ENCODE measurements around the gene HLA-DMA. TPM values are rescaled to one million over a fixed set of nuclear protein-coding genes. Genes with fewer than 3 reads are reported as not detected.

The HLA-DMA gene
- total and polyA plus RNA-seq, 2 of the 13 experiments (the other 11 are each of a cell fraction or from before 2014, with no cell fraction given) = 0.70 to 0.71 TPM

DNA sequence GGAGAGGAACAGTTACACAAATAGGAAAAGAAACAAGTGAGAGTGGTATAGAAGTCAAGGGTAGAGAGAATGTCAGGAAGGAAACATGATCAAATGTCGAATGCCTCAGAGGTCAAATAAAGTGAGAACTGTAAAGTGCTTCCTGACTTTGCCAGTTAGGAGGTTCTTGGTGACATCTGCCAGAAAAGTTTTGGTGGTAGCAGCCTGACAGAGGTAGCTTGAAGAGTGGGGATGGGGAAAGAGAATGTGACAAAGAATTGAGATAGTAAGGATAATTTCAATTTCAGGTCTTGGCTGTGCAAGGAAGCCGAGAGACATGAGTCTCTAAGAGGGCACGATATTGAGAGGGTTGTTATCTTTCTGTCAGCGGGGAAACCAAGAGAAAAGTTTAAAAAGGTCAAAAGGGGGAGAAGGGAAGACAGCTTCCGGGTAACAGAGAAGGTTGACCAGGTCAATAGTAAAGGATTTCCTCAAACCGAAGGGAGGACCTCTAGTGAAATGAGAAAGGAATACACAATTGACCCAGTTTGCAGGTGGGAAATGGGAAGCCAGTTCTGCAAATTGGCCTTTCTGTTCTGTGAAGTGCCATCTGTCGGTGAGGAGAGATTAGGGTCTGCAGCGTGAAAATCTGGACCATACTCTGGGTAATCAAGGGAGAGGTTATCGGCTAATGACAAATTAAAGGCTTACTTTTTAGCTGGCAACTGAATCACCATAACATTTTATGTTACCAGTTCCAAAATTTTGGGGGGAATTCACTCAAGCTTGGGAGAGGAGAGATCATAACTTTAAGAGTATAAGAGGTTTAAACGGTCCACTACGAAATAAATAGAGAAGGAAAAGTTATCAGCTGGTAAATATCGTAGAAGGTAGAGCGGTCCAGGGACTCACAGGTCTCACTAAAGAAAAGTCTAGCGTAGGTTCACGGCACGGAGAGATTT is 14.5 kb upstream of the HLA-DMA start (continued):
- TF ChIP-seq GATAD1 (CRISPR knock-in tag; IDR thresholded peaks at IDR 0.05) = peak; percentile 54; the same call in 1 of the 2 replicates
- TF ChIP-seq, protein P1, sequence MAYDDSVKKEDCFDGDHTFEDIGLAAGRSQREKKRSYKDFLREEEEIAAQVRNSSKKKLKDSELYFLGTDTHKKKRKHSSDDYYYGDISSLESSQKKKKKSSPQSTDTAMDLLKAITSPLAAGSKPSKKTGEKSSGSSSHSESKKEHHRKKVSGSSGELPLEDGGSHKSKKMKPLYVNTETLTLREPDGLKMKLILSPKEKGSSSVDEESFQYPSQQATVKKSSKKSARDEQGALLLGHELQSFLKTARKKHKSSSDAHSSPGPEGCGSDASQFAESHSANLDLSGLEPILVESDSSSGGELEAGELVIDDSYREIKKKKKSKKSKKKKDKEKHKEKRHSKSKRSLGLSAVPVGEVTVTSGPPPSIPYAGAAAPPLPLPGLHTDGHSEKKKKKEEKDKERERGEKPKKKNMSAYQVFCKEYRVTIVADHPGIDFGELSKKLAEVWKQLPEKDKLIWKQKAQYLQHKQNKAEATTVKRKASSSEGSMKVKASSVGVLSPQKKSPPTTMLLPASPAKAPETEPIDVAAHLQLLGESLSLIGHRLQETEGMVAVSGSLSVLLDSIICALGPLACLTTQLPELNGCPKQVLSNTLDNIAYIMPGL (CRISPR knock-in tag; IDR thresholded peaks at IDR 0.05; ENCODE audit: borderline replicate concordance in 1 of 2, low read depth in 1 of 2) = peak; percentile 60 to 86; a peak in 2 of 4 replicates
- no peak for TF ChIP-seq ZNF674 (CRISPR knock-in tag; IDR thresholded peaks at IDR 0.05; ENCODE audit: low read depth)
- TF ChIP-seq ZNF160 (CRISPR knock-in tag; IDR thresholded peaks at IDR 0.05) = no peak
- no peak for TF ChIP-seq EHMT2 (IDR thresholded peaks at IDR 0.05; ENCODE audit: borderline replicate concordance, low read depth, low read length)
- no peak for TF ChIP-seq SCMH1 (CRISPR knock-in tag; IDR thresholded peaks at IDR 0.05; ENCODE audit: borderline replicate concordance)
- TF ChIP-seq, protein P2, sequence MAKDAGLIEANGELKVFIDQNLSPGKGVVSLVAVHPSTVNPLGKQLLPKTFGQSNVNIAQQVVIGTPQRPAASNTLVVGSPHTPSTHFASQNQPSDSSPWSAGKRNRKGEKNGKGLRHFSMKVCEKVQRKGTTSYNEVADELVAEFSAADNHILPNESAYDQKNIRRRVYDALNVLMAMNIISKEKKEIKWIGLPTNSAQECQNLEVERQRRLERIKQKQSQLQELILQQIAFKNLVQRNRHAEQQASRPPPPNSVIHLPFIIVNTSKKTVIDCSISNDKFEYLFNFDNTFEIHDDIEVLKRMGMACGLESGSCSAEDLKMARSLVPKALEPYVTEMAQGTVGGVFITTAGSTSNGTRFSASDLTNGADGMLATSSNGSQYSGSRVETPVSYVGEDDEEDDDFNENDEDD (CRISPR knock-in tag; IDR thresholded peaks at IDR 0.05; ENCODE audit: borderline replicate concordance) = no peak
- TF ChIP-seq ZSCAN20 (CRISPR knock-in tag; IDR thresholded peaks at IDR 0.05; ENCODE audit: borderline replicate concordance) = no peak
- TF ChIP-seq, protein P3, sequence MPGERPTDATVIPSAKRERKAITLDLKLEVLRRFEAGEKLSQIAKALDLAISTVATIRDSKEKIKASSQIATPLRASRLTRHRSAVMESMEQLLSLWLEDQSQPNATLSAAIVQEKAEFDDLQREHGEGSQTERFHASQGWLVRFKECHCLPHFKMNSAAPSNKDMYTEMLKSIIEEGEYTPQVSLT (CRISPR knock-in tag; IDR thresholded peaks at IDR 0.05; ENCODE audit: borderline replicate concordance, low read depth) = no peak
- TF ChIP-seq, protein P4, sequence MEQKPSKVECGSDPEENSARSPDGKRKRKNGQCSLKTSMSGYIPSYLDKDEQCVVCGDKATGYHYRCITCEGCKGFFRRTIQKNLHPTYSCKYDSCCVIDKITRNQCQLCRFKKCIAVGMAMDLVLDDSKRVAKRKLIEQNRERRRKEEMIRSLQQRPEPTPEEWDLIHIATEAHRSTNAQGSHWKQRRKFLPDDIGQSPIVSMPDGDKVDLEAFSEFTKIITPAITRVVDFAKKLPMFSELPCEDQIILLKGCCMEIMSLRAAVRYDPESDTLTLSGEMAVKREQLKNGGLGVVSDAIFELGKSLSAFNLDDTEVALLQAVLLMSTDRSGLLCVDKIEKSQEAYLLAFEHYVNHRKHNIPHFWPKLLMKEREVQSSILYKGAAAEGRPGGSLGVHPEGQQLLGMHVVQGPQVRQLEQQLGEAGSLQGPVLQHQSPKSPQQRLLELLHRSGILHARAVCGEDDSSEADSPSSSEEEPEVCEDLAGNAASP (CRISPR knock-in tag; IDR thresholded peaks at IDR 0.05; ENCODE audit: borderline replicate concordance) = peak; percentile 38; the same call in 1 of the 2 replicates
- no peak for TF ChIP-seq LCORL (IDR thresholded peaks at IDR 0.05)
- TF ChIP-seq LCORL (CRISPR knock-in tag; IDR thresholded peaks at IDR 0.05) = peak; percentile 30; the same call in 1 of the 2 replicates
- 0 out of 2 replicates have a peak, but pooled peaks have one; percentile 26 for TF ChIP-seq ZNF670 (CRISPR knock-in tag; IDR thresholded peaks at IDR 0.05; ENCODE audit: borderline replicate concordance)
- no peak for TF ChIP-seq ZNF136 (CRISPR knock-in tag; IDR thresholded peaks at IDR 0.05; ENCODE audit: low read depth)
- TF ChIP-seq HNRNPLL (IDR thresholded peaks at IDR 0.05; ENCODE audit: low read depth, low read length, poor library complexity, severe bottlenecking) = no peak
- no peak for TF ChIP-seq SP4 (CRISPR knock-in tag; IDR thresholded peaks at IDR 0.05)
- TF ChIP-seq, protein P5, sequence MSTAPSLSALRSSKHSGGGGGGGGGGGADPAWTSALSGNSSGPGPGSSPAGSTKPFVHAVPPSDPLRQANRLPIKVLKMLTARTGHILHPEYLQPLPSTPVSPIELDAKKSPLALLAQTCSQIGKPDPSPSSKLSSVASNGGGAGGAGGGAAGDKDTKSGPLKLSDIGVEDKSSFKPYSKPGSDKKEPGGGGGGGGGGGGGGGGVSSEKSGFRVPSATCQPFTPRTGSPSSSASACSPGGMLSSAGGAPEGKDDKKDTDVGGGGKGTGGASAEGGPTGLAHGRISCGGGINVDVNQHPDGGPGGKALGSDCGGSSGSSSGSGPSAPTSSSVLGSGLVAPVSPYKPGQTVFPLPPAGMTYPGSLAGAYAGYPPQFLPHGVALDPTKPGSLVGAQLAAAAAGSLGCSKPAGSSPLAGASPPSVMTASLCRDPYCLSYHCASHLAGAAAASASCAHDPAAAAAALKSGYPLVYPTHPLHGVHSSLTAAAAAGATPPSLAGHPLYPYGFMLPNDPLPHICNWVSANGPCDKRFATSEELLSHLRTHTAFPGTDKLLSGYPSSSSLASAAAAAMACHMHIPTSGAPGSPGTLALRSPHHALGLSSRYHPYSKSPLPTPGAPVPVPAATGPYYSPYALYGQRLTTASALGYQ (CRISPR knock-in tag; IDR thresholded peaks at IDR 0.05) = peak; percentile 49; the same call in 1 of the 2 replicates
- no peak for TF ChIP-seq ZNF737 (CRISPR knock-in tag; IDR thresholded peaks at IDR 0.05; ENCODE audit: borderline replicate concordance)
- TF ChIP-seq HNF4A (CRISPR knock-in tag; IDR thresholded peaks at IDR 0.05) = peak; percentile 49; the same call in 1 of the 2 replicates
- TF ChIP-seq ZFP62 (CRISPR knock-in tag; IDR thresholded peaks at IDR 0.05) = no peak
- TF ChIP-seq FOXK1 (CRISPR knock-in tag; IDR thresholded peaks at IDR 0.05; ENCODE audit: borderline replicate concordance, low read depth) = peak; percentile 16; the same call in 1 of the 2 replicates
